Body of pancreas (tissue), 4 donors: ENCODE data around the gene FAM163A.

Experiments used
- CTCF ChIP-seq, 7 experiments: fragments of 450-650 bp in 4 of 7; fragments of 200-600 bp in 3 of 7; sonication (generic) in 3 of 7; IDR thresholded peaks; one replicate each; pipeline ENCODE4 v1.5.1; 2016 to 2019; ENCODE audit warnings: antibody characterized with exemption in 7 of 7
- POLR2A ChIP-seq, 3 donors: fragments of 450-650 bp; IDR thresholded peaks; one replicate each; pipeline ENCODE4 v1.6.1; 2016; ENCODE audit warnings: antibody characterized with exemption in 3 of 3, mild to moderate bottlenecking in 2 of 3

GRCh38 chr1:179826626-179827280 is 83.7 kb downstream of the FAM163A start:
- TF ChIP-seq CTCF (IDR thresholded peaks at IDR 0.05) (no peak), POLR2A (IDR thresholded peaks at IDR 0.05) (no peak)
